ENCODE data around the gene NPB. TPM values are rescaled to one million over a fixed set of nuclear protein-coding genes. Genes with fewer than 3 reads are reported as not detected.

Gene NPB
- total RNA-seq, 2 experiments from 2014 or later, result 0.23 TPM; not detected in 1

GRCh38 chr17:81942167-81942553, 40.1 kb downstream of the NPB start:
- ATAC-seq, result no peak
- H3K27me3 Mint-ChIP-seq, result peaks cover 5% of the 10 kb centered on the region
- no peaks in the 10 kb centered on the region for H3K36me3 Mint-ChIP-seq
- H3K4me3 Mint-ChIP-seq, result no peak overlapping the region
- no peak overlapping the region for H3K27ac Mint-ChIP-seq
- no peaks in the 10 kb centered on the region for H3K9me3 Mint-ChIP-seq (ENCODE audit: low read depth)
- DNase-seq, result no peak
- H3K4me1 Mint-ChIP-seq, result peaks cover 5% of the 10 kb centered on the region
- CTCF ChIA-PET, result no interaction called here

DNA sequence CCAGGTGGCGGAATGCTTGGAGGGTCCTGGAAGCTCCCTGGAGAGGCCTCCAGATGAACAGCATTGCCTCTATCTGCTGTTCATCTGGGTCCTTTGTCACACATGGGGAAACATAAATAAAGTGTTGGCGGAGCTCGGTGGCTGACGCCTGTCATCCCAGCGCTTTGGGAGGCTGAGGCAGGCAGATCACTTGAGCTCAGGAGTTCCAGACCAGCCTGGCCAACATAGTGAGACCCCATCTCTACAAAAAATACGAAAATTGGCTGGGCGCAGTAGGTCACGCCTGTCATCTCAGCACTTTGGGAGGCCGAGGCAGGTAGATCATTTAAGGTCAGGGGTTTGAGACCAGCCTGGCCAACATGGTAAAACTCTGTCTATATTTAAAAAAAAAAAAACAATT, 42.8 kb downstream of the NPB start:
- H3K36me3 Mint-ChIP-seq, result no peaks in the 10 kb centered on the region
- DNase-seq, result no peak
- no peak overlapping the region for H3K4me3 Mint-ChIP-seq
- no peak overlapping the region for H3K27ac Mint-ChIP-seq
- no peaks in the 10 kb centered on the region for H3K9me3 Mint-ChIP-seq (ENCODE audit: low read depth)
- ATAC-seq, result no peak
- H3K4me1 Mint-ChIP-seq, result no peaks in the 10 kb centered on the region
- CTCF ChIA-PET, result interaction anchor here (3.0 kb wide), 1 partner anchor 15 kb away, joined by 11 read pairs; no protein-coding TSS in a partner anchor
- peaks cover 5% of the 10 kb centered on the region for H3K27me3 Mint-ChIP-seq

DNA sequence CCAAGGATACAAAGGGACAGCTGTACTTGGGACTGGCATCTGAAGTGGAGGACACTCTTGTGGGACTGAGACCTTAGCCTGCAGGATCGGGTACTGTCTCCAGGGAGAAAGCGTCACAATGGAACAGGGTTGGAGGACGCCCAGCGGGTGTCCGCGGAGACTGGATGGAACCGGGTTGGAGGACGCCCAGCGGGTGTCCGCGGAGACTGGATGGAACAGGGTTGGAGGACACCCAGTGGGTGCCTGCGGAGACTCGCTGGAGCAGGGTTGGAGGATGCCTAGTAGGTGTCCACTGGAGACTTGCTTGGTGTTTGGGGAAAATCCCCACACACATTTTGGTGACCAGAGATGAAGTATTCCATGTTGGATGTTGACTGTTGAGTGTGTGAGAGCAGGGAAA, 45.2 kb downstream of the NPB start, which contains the start of gene MYADML2:
MYADML2 (minus strand) TSS at position 45 of the 400 bp plus-strand sequence. CDS start 5,492 bp downstream, outside the sequence.
- DNase-seq, result no peak
- no peaks in the 10 kb centered on the region for H3K9me3 Mint-ChIP-seq (ENCODE audit: low read depth)
- ATAC-seq, result no peak
- H3K27me3 Mint-ChIP-seq, result peaks cover 8% of the 10 kb centered on the region
- no peaks in the 10 kb centered on the region for H3K4me1 Mint-ChIP-seq
- H3K4me3 Mint-ChIP-seq, result no peak within 1 kb of the TSS
- no peaks in the 10 kb centered on the region for H3K36me3 Mint-ChIP-seq
- CTCF ChIA-PET, result interaction anchor here (1.9 kb wide), 1 partner anchor 12 kb away, joined by 5 read pairs; no protein-coding TSS in a partner anchor
- no peak within 1 kb of the TSS for H3K27ac Mint-ChIP-seq

- no peak for ATAC-seq
- H3K27me3 Mint-ChIP-seq, result peaks cover 8% of the 10 kb centered on the region
- no peak overlapping the region for H3K27ac Mint-ChIP-seq
- no peaks in the 10 kb centered on the region for H3K4me1 Mint-ChIP-seq
- H3K4me3 Mint-ChIP-seq, result no peak overlapping the region
- CTCF ChIA-PET, result interaction anchor here (1.9 kb wide), 1 partner anchor 11 kb away, joined by 5 read pairs; no protein-coding TSS in a partner anchor
- DNase-seq, result no peak
- H3K9me3 Mint-ChIP-seq (ENCODE audit: low read depth), result no peaks in the 10 kb centered on the region
- H3K36me3 Mint-ChIP-seq, result no peaks in the 10 kb centered on the region
Observed at GRCh38 chr17:81948635-81949378, 46.8 kb downstream of the NPB start.

DNA sequence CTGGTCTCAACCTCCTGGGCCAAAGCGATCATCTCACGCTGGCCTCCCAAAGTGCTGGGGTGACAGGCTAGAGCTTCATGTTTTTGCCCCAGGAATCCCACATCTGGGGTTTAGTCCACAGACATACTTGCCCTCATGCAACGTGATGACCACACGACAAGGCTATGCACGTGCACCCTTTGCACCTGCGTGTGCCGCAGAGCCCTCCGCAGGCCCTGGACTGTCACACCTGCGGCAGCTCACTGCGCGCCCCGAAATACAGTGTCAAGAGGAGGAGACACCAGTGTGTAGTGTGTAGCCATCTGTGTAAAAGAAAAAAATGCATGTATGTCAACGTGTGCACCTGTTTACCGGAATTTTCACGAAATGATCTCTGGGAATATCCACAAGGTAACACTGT, 48.5 kb downstream of the NPB start:
- H3K4me3 Mint-ChIP-seq, result no peak overlapping the region
- no peaks in the 10 kb centered on the region for H3K4me1 Mint-ChIP-seq
- no peaks in the 10 kb centered on the region for H3K9me3 Mint-ChIP-seq (ENCODE audit: low read depth)
- ATAC-seq (no peak), DNase-seq (no peak)
- H3K27ac Mint-ChIP-seq, result no peak overlapping the region
- CTCF ChIA-PET, result interaction anchor here (1.3 to 3.0 kb wide), 2 partner anchors 10 to 70 kb away, joined by 3 to 17 read pairs; partner anchors contain the start of gene NOTUM
- no peaks in the 10 kb centered on the region for H3K36me3 Mint-ChIP-seq
- H3K27me3 Mint-ChIP-seq, result peaks cover 8% of the 10 kb centered on the region

GRCh38 chr17:81951785-81952684, 50.0 kb downstream of the NPB start:
- Mint-ChIP-seq H3K27ac (no peak overlapping the region), H3K9me3 (ENCODE audit: low read depth) (no peaks in the 10 kb centered on the region), H3K4me3 (no peak overlapping the region), H3K36me3 (no peaks in the 10 kb centered on the region), H3K4me1 (no peaks in the 10 kb centered on the region), H3K27me3 (peaks cover 8% of the 10 kb centered on the region)
- DNase-seq, result no peak
- ATAC-seq, result no peak
- CTCF ChIA-PET, result interaction anchor here (1.0 to 3.3 kb wide), 4 partner anchors 8 to 217 kb away, joined by 3 to 17 read pairs (median 9); partner anchors contain the start of genes CENPX and NOTUM

Other genes starting within 250 kb of the NPB start
- gene PDE6G, start 245.7 kb upstream of the NPB start, total RNA-seq, result 10 to 100 TPM; 12.0 to 12.5 TPM
- gene OXLD1, start 235.6 kb upstream of the NPB start, total RNA-seq, result 10 to 100 TPM; 57.9 to 68.5 TPM
- 10 to 100 TPM; 37.4 to 42.3 TPM for gene CCDC137, start 235.5 kb upstream of the NPB start, total RNA-seq
- gene ARL16, start 218.4 kb upstream of the NPB start, total RNA-seq, result 10 to 100 TPM; 14.9 to 15.4 TPM
- 100 to 1,000 TPM; 145 to 159 TPM for gene HGS, start 218.2 kb upstream of the NPB start, total RNA-seq
- 100 to 1,000 TPM; 102 to 126 TPM for gene MRPL12, start 198.9 kb upstream of the NPB start, total RNA-seq
- gene SLC25A10, start 190.0 kb upstream of the NPB start, total RNA-seq, result 10 to 100 TPM; 32.8 to 40.1 TPM
- gene GCGR, start 98.1 kb upstream of the NPB start, total RNA-seq, result not detected
- gene MCRIP1, start 68.9 kb upstream of the NPB start, total RNA-seq, result 10 to 100 TPM; 49.9 to 50.1 TPM
- gene PPP1R27, start 67.2 kb upstream of the NPB start, total RNA-seq, result not detected
- gene P4HB, start 41.7 kb upstream of the NPB start, total RNA-seq, result 100 to 1,000 TPM; 333 to 416 TPM
- gene ARHGDIA, start 30.9 kb upstream of the NPB start, total RNA-seq, result 100 to 1,000 TPM; 693 to 725 TPM
- 100 to 1,000 TPM; 215 to 236 TPM for gene ALYREF, start 10.7 kb upstream of the NPB start, total RNA-seq
- gene ANAPC11, start 10.5 kb upstream of the NPB start, total RNA-seq, result 100 to 1,000 TPM; 138 to 155 TPM
- 10 to 100 TPM; 48.5 TPM for gene PCYT2, start 9.2 kb downstream of the NPB start, total RNA-seq
- 10 to 100 TPM; 55.1 to 61.0 TPM for gene SIRT7, start 15.9 kb downstream of the NPB start, total RNA-seq
- gene MAFG, start 25.5 kb downstream of the NPB start, total RNA-seq, result 10 to 100 TPM; 20.2 to 23.8 TPM
- 10 to 100 TPM; 27.7 to 61.7 TPM for gene PYCR1, start 35.1 kb downstream of the NPB start, total RNA-seq
- gene MYADML2, start 45.0 kb downstream of the NPB start, total RNA-seq, result not detected
- gene NOTUM, start 58.9 kb downstream of the NPB start, total RNA-seq, result under 1 TPM in 1 of 2 experiments, not detected in 1; 0.21 TPM
- gene ASPSCR1, start 75.4 kb downstream of the NPB start, total RNA-seq, result 10 to 100 TPM; 29.5 to 31.4 TPM
- 10 to 100 TPM; 80.2 to 91.3 TPM for gene CENPX, start 120.6 kb downstream of the NPB start, total RNA-seq
- 10 to 100 TPM; 45.4 to 61.6 TPM for gene LRRC45, start 121.1 kb downstream of the NPB start, total RNA-seq
- 1 to 10 TPM; 6.4 to 6.8 TPM for gene RAC3, start 129.4 kb downstream of the NPB start, total RNA-seq
- gene DCXR, start 135.5 kb downstream of the NPB start, total RNA-seq, result 100 to 1,000 TPM; 120 to 124 TPM
- 10 to 100 TPM; 20.9 to 23.0 TPM for gene RFNG, start 149.6 kb downstream of the NPB start, total RNA-seq
- gene GPS1, start 149.7 kb downstream of the NPB start, total RNA-seq, result 100 to 1,000 TPM in 1 of 2 experiments, 10 to 100 TPM in 1; 92.4 to 106 TPM
- gene DUS1L, start 163.6 kb downstream of the NPB start, total RNA-seq, result 100 to 1,000 TPM; 134 to 139 TPM
- gene FASN, start 196.0 kb downstream of the NPB start, total RNA-seq, result 100 to 1,000 TPM; 229 to 277 TPM

All from activated CD8-positive, alpha-beta memory T cell treated with anti-CD3 and anti-CD28 coated beads, Interleukin-2, amount 10 ng/mL, durations not matched to agents 7 days and 5 days (primary cell).